ENCODE results near the gene LDLRAD3. TPM values are rescaled to one million over a fixed set of nuclear protein-coding genes. Genes with fewer than 3 reads are reported as not detected.

LDLRAD3 gene
- total RNA-seq, 1 experiment from 2014 or later = 11.0 TPM

- no peak for DNase-seq (ENCODE audit: extremely low read depth, low read depth)
Observed at GRCh38 chr11:35953081-35953760, 9.4 kb downstream of the LDLRAD3 start.

DNA sequence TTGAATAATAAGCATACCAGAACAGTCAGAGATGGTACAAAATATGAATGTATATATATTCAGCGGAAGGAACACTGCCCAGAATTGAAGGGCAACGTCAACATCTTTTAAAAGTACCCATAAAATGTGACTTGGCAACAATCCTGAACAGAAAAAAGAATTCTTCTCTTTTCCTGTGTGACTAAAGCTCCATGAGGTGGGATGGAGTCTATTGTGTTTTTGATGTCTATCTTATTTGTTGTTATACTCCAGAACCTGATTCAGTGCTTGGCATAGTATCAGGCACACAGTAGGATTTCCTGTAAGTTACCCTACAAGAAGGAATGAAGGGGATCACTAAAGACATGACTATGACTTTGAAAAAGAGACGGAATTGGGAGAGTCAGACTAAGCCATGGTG lies 10.3 kb downstream of the LDLRAD3 start:
- no peak for DNase-seq (ENCODE audit: extremely low read depth, low read depth)

GRCh38 chr11:35955636-35956035 lies 11.8 kb downstream of the LDLRAD3 start:
- DNase-seq (ENCODE audit: extremely low read depth, low read depth) = no peak

DNA sequence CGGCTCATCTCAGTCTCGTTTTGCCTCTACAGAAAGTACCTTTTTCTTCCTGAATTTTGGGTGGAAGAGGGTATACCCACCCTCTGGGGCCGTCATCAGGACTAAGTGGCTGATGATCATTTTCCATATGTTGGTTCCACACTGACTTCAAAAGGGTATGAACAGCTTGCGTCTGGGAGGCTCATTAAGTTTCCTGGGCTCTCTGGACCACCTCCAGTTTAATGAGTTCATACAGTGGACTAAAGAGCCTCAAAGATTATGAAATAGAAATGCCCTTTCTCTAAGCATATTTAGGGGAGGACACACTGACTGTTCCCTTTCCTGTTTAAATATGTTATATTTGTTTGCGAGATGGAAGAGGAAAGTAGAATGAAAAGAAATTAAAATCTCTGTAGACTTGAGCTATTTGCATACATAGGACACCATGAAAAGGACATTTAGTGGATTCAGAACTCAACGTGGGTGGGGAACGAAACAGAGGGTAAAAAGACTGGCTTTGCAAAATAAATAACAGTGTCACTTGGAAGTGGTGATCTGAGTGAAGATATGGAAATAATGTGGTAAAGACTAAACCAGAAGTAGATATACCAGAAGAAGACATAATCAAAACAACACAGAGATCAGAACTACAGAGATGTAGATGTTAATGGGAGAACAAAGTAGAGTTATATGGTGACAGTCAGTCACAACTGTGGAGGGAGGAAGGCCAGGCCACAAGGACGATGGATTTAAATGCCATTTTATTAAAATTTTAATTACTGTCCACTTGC lies 18.7 kb downstream of the LDLRAD3 start:
- DNase-seq (ENCODE audit: extremely low read depth, low read depth) = no peak

DNA sequence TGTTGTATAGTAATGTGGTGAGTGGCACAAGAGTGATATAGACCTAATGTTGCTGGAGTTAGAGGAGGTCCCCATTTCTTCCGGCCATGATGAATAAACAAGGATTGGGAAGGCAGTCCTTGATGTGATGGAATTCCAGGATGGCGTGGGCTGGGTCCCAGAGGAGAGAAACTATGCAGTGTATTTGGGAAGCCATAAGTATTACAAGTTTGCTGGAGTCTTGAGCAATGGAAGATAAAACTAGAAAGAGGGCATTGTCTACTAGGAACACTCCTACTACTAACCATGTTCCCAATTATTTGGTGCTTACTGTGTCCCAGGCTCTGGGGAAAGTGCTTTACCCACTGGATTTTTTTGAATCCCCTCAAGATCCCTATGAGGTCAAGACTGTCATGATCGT lies 20.0 kb downstream of the LDLRAD3 start:
- DNase-seq (ENCODE audit: extremely low read depth, low read depth) = no peak

DNA sequence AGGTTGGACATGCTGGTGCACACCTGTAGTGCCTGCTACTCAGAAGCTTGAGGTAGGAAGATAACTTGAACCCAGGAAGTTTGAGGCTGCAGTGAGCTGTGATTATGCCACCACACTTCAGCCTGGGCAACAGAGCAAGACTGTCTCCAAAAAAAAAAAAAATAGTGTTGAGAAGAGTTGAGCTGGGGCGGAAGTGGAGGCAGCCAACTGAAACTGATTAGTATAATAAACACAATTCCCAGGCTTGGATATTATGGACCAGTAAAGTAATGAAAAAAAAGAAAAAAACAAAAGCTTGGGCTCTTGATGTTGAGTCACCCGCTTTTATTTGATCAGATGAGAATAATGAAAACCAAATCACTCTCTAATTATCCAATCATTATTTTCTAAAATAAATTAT lies 21.0 kb downstream of the LDLRAD3 start:
- no peak for DNase-seq (ENCODE audit: extremely low read depth, low read depth)

- DNase-seq (ENCODE audit: extremely low read depth, low read depth) = no peak
Observed at GRCh38 chr11:35967042-35967441, 23.2 kb downstream of the LDLRAD3 start.

- no peak for DNase-seq (ENCODE audit: extremely low read depth, low read depth)
Observed at GRCh38 chr11:35968386-35969088, 24.7 kb downstream of the LDLRAD3 start.

GRCh38 chr11:35969089-35970042 lies 25.5 kb downstream of the LDLRAD3 start:
- DNase-seq (ENCODE audit: extremely low read depth, low read depth) = no peak

- no peak for DNase-seq (ENCODE audit: extremely low read depth, low read depth)
Observed at GRCh38 chr11:35970445-35970844, 26.6 kb downstream of the LDLRAD3 start.

- no peak for DNase-seq (ENCODE audit: extremely low read depth, low read depth)
Observed at GRCh38 chr11:35971841-35972422, 28.1 kb downstream of the LDLRAD3 start.

DNA sequence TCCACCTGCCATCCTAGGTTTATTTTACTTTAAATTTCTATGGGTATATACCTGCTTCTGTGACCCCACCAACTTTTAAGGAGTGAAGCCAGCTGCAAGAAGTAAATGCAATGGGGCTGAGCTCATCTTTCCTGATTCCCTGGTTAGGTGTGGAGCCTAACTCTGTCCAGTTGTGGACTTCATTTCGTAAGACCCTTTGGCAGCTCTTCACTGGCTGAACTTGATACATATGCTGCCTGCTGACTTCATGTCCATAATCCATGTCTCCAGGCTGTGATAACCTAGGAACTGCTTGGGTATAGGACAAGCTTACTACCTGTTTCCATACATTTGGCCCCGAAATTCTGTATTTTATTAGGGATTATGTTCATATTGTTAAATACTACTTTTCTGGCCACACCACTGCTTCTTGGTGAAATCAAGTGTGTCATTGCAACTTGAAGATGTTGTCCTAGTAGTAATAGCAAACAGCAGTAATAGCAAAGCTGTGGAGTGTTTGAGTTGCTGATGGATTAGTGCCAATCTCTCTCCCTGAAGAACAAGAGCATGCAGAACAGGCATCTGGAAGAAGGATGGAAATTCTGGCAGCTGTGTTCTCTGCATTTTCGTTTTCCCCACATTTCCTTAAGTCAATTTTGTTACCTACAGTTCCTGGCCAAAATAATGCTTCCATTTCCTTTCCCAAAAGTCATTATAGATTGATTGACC lies 31.2 kb downstream of the LDLRAD3 start:
- no peak for DNase-seq (ENCODE audit: extremely low read depth, low read depth)

- DNase-seq (ENCODE audit: extremely low read depth, low read depth) = no peak
Observed at GRCh38 chr11:35976434-35976833, 32.6 kb downstream of the LDLRAD3 start.

- no peak for DNase-seq (ENCODE audit: extremely low read depth, low read depth)
Observed at GRCh38 chr11:35978183-35978582, 34.3 kb downstream of the LDLRAD3 start.

DNA sequence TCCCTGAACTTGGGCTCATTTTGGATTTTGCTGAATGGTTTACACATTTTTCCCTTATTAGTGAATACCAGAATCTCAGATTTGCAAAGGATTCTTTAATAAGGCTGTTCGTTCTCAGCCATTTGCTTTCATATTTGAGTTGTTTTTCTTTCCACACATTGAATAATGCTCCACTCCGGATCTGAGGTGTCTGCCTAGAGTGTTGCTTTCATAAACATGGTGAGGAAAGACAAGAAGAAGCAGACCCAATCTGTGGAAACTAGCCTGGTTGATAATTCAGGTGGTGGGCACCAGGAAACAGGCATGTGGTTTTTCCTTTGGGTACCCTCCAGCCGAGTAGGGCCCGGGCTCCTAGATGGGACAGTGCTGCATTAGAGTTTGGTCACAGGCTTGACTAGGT lies 35.0 kb downstream of the LDLRAD3 start:
- DNase-seq (ENCODE audit: extremely low read depth, low read depth) = no peak

DNA sequence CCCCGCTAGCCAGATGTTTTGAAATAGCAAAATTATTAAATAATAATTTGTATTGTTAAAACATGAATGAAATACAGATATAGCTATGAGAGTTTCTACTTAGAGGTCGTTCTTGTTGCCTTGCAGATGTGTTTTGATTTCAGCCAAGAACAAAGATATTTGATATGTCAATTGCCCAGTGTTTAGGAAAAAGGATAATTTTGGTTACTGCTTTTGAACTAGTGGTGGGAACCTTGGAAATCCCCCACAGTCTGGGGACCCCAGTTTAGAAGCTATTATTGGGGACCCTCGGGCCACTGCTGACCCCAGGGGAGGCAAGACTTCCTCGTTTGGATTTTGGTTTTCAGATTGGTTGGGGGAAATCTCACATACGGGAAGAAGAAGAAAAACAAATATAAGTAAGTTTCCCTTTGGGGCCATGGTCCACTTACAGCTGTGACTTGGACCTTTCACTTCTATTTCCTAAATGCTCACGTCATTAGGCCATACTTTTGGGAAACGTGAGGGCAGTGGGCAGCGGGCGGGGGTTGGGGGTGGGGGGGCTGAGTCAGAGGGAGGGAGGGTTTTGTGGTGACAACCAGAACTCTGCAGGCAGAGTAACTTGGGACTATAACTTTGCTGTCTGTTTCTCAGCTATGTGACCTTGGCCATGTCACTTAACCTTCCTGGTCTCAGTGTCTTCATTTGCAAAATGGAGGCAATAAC lies 37.0 kb downstream of the LDLRAD3 start:
- DNase-seq (ENCODE audit: extremely low read depth, low read depth) = no peak

GRCh38 chr11:35981581-35981980 lies 37.7 kb downstream of the LDLRAD3 start:
- DNase-seq (ENCODE audit: extremely low read depth, low read depth) = no peak

DNA sequence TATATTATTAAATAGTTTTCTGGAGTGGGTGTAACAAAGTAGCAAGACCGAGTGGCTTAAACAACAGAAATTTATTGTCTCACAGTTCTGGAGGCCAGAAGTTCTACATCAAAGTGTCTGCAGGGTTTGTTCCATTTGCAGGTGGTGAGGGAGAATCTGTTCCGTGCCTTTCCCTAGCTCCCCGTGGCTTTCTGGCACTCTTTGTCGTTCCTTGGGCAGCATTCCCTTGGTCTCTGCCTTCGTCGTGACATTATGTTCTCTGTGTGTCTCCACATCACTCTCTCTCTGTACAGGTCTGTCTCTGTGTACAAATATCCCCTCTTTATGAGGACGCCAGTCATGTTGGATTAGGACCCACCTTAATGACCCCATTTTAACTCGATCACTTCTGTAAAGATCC lies 38.2 kb downstream of the LDLRAD3 start:
- no peak for DNase-seq (ENCODE audit: extremely low read depth, low read depth)

- no peak for DNase-seq (ENCODE audit: extremely low read depth, low read depth)
Observed at GRCh38 chr11:35983981-35984380, 40.1 kb downstream of the LDLRAD3 start.

Data from NCI-H460 (cell line).